Activated B cell treated with CpG ODN at 0.5 μM for 24 hours (primary cell): Measurements from ENCODE around the gene NRCAM. TPM values are rescaled to one million over a fixed set of nuclear protein-coding genes. Genes with fewer than 3 reads are reported as not detected.

ENCODE experiments used
- ATAC-seq: fragments of 200-7000 bp; cut with Tn5 transposase; one replicate; pipeline ENCODE4 v1.10.0; 2021; ENCODE audit warnings: low read depth, mild to moderate bottlenecking, moderate library complexity
- CTCF ChIA-PET: fragments of 350-600 bp; sonication (Branson Sonifier 250); formaldehyde crosslinking; loops from one replicate; lab custom pipeline; 2021; ENCODE audit warnings: antibody characterized with exemption; lab: Charles Lee
- POLR2A ChIA-PET: fragments of 350-600 bp; sonication (Branson Sonifier 250); formaldehyde crosslinking; loops from one replicate; lab custom pipeline; 2021; ENCODE audit warnings: antibody characterized with exemption; lab: Charles Lee
- DNase-seq: peaks from one replicate; pipeline ENCODE4 v3.0.0; 2022
- H3K27ac Mint-ChIP-seq: one replicate; pipeline ENCODE4 v1.8.0; 2020; ENCODE audit warnings: mixed read lengths
- H3K27me3 Mint-ChIP-seq: one replicate; pipeline ENCODE4 v1.8.0; 2021; ENCODE audit warnings: mixed read lengths
- H3K36me3 Mint-ChIP-seq: one replicate; pipeline ENCODE4 v1.8.0; 2021; ENCODE audit warnings: low read depth, mixed read lengths
- H3K4me1 Mint-ChIP-seq: one replicate; pipeline ENCODE4 v1.8.0; 2021; ENCODE audit warnings: mixed read lengths
- H3K4me3 Mint-ChIP-seq: one replicate; pipeline ENCODE4 v1.8.0; 2020; ENCODE audit warnings: mild to moderate bottlenecking, mixed read lengths
- H3K9me3 Mint-ChIP-seq: one replicate; pipeline ENCODE4 v1.8.0; 2020; ENCODE audit warnings: mixed read lengths
- intact Hi-C: fragments of 100-400 bp; cut with micrococcal nuclease; formaldehyde crosslinking; loops from one replicate; pipeline ENCODE4 v1.15.1; 2024
- total RNA-seq: library from RNA; stranded (reverse); gene quantifications from 2 replicates; pipeline ENCODE4 v1.2.3, GENCODE V29; 2022
- TF ChIP-seq, protein P1 (sequence below): fragments of 200-600 bp; IDR thresholded peaks from one replicate; pipeline ENCODE4 v1.8.0; 2022; ENCODE audit warnings: antibody characterized with exemption, mild to moderate bottlenecking

The NRCAM gene
- total RNA-seq, 1 donor from 2014 or later = 2.2 TPM

DNA sequence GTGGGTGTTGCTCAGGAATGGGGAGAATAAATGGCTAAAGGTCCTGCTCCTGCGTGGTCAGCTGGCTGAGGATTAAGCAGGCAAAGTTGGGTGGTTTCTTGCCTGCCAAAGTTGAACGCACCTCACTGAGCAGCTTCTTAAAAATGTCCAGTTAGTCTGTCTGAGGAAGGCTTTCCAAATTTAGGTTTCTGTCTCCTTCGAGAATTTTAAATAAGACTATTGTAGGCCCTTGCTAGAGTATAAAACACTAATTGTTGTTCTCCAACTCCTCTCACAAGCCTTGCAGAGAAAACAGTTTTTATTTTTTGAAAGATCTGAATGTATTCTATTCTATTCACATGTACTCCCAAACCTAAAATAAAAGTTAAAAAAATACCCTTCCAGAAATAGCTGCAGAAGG is 204.1 kb downstream of the NRCAM start:
- H3K36me3 Mint-ChIP-seq = no peaks in the 10 kb centered on the region
- H3K27me3 Mint-ChIP-seq = peaks cover 4% of the 10 kb centered on the region
- H3K4me1 Mint-ChIP-seq = no peaks in the 10 kb centered on the region
- ChIA-PET CTCF (interaction anchor here (0.6 kb wide), 1 partner anchor 12 kb away, joined by 3 read pairs; no protein-coding TSS in a partner anchor), POLR2A (no interaction called here)
- H3K4me3 Mint-ChIP-seq = no peak overlapping the region
- TF ChIP-seq, protein P1, sequence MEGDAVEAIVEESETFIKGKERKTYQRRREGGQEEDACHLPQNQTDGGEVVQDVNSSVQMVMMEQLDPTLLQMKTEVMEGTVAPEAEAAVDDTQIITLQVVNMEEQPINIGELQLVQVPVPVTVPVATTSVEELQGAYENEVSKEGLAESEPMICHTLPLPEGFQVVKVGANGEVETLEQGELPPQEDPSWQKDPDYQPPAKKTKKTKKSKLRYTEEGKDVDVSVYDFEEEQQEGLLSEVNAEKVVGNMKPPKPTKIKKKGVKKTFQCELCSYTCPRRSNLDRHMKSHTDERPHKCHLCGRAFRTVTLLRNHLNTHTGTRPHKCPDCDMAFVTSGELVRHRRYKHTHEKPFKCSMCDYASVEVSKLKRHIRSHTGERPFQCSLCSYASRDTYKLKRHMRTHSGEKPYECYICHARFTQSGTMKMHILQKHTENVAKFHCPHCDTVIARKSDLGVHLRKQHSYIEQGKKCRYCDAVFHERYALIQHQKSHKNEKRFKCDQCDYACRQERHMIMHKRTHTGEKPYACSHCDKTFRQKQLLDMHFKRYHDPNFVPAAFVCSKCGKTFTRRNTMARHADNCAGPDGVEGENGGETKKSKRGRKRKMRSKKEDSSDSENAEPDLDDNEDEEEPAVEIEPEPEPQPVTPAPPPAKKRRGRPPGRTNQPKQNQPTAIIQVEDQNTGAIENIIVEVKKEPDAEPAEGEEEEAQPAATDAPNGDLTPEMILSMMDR = no peak
- intact Hi-C loops = no loop called here
- H3K9me3 Mint-ChIP-seq = no peaks in the 10 kb centered on the region
- ATAC-seq (no peak), DNase-seq (no peak)
- no peak overlapping the region for H3K27ac Mint-ChIP-seq

DNA sequence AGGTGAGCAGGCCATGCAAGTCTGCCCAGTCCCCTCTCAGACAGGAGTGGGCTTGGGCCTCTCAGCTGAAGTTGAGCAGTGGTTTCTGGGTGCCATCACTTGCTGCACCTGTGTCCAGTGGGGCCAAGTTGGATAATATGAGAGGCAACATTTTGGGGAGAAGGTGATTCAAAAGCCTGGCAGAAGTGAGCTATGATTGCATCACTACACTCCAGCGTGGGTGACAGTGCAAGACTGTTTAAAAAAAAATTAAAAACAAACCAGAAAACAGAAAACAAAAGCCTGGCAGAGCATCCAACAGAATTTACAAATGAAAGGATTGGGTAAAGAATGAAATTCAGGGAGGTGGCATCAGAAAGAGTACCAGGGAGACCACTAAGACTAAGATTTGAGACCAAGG is 204.5 kb downstream of the NRCAM start:
- Mint-ChIP-seq H3K9me3 (no peaks in the 10 kb centered on the region), H3K27me3 (peaks cover 4% of the 10 kb centered on the region), H3K4me1 (no peaks in the 10 kb centered on the region), H3K36me3 (no peaks in the 10 kb centered on the region), H3K4me3 (no peak overlapping the region), H3K27ac (no peak overlapping the region)
- POLR2A ChIA-PET = no interaction called here
- no peak for DNase-seq
- no peak for ATAC-seq
- TF ChIP-seq, protein P1 = no peak
- intact Hi-C loops = no loop called here
- CTCF ChIA-PET = interaction anchor here (0.6 kb wide), 1 partner anchor 12 kb away, joined by 3 read pairs; no protein-coding TSS in a partner anchor

- no peak overlapping the region for H3K4me3 Mint-ChIP-seq
- ATAC-seq = no peak
- no peak overlapping the region for H3K27ac Mint-ChIP-seq
- POLR2A ChIA-PET = no interaction called here
- TF ChIP-seq, protein P1 = no peak
- DNase-seq = no peak
- CTCF ChIA-PET = no interaction called here
- H3K36me3 Mint-ChIP-seq = no peaks in the 10 kb centered on the region
- intact Hi-C loops = no loop called here
- H3K27me3 Mint-ChIP-seq = peaks cover 7% of the 10 kb centered on the region
- H3K9me3 Mint-ChIP-seq = no peaks in the 10 kb centered on the region
- H3K4me1 Mint-ChIP-seq = no peaks in the 10 kb centered on the region
Observed at GRCh38 chr7:108249453-108249852, 206.8 kb downstream of the NRCAM start.

DNA sequence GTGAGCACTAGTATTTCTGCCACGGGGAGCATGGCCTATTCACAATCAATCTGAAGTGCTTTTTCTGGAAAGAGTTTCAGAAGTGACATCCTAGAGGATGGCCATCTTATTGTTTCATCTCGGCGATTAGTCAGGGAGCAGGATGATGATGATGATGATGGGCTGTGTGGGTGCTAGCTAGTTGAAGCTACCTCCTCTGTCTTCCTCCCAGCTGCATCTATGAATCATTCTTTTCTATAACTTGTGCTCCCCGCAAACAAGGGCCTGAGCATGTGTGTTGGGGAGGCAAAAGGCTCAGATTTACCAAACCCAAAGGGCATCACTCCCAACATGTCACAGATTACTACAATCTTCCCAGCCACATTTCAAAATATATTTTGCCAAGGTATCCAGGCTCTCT is 207.4 kb downstream of the NRCAM start:
- Mint-ChIP-seq H3K9me3 (no peaks in the 10 kb centered on the region), H3K27me3 (peaks cover 7% of the 10 kb centered on the region), H3K4me1 (no peaks in the 10 kb centered on the region), H3K27ac (no peak overlapping the region), H3K36me3 (no peaks in the 10 kb centered on the region), H3K4me3 (no peak overlapping the region)
- DNase-seq (no peak), ATAC-seq (no peak)
- intact Hi-C loops = no loop called here
- TF ChIP-seq, protein P1 = no peak
- ChIA-PET CTCF (no interaction called here), POLR2A (no interaction called here)

GRCh38 chr7:108248418-108248817 is 207.8 kb downstream of the NRCAM start:
- intact Hi-C loops = no loop called here
- Mint-ChIP-seq H3K27me3 (peaks cover 7% of the 10 kb centered on the region), H3K4me1 (no peaks in the 10 kb centered on the region), H3K36me3 (no peaks in the 10 kb centered on the region), H3K4me3 (no peak overlapping the region), H3K27ac (no peak overlapping the region), H3K9me3 (no peaks in the 10 kb centered on the region)
- POLR2A ChIA-PET = no interaction called here
- TF ChIP-seq, protein P1 = no peak
- DNase-seq = no peak
- CTCF ChIA-PET = no interaction called here
- ATAC-seq = no peak
